ENCODE data around the gene NKX3-2. TPM values are rescaled to one million over a fixed set of nuclear protein-coding genes. Genes with fewer than 3 reads are reported as not detected.

Gene NKX3-2
- total and polyA plus RNA-seq, 8 donors, result 0.06 to 0.47 (median 0.12) TPM; not detected in 1

GRCh38 chr4:13546941-13547484 lies 2.7 kb upstream of the NKX3-2 start:
- no peak for DNase-seq
- peaks cover 0 to 16% (median 5%) of the 10 kb centered on the region in 3 donors for H3K4me1 ChIP-seq
- TF ChIP-seq, protein P1, sequence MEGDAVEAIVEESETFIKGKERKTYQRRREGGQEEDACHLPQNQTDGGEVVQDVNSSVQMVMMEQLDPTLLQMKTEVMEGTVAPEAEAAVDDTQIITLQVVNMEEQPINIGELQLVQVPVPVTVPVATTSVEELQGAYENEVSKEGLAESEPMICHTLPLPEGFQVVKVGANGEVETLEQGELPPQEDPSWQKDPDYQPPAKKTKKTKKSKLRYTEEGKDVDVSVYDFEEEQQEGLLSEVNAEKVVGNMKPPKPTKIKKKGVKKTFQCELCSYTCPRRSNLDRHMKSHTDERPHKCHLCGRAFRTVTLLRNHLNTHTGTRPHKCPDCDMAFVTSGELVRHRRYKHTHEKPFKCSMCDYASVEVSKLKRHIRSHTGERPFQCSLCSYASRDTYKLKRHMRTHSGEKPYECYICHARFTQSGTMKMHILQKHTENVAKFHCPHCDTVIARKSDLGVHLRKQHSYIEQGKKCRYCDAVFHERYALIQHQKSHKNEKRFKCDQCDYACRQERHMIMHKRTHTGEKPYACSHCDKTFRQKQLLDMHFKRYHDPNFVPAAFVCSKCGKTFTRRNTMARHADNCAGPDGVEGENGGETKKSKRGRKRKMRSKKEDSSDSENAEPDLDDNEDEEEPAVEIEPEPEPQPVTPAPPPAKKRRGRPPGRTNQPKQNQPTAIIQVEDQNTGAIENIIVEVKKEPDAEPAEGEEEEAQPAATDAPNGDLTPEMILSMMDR (IDR thresholded peaks at IDR 0.05), result no peak
- intact Hi-C loops (cut with DNase I), result no loop called here
- H3K27ac ChIP-seq, result no peak overlapping the region
- no peaks in the 10 kb centered on the region for H3K36me3 ChIP-seq
- H3K9me3 ChIP-seq, result no peaks in the 10 kb centered on the region
- peak overlapping the region in 3 of 4 donors; percentile 3 to 48 (median 31) for H3K4me3 ChIP-seq
- ATAC-seq, result peak in 3 of 4 donors; percentile 4 to 9 (median 8)
- no peak for FAIRE-seq
- H3K27me3 ChIP-seq, result peaks cover 12 to 53% (median 22%) of the 10 kb centered on the region in 4 donors
- WGBS, 2 donors, result 5 to 8% methylated on average over 51 to 54 of the region's 54 CpGs

- no peak for FAIRE-seq
- intact Hi-C loops (cut with DNase I), result no loop called here
These were observed 2.0 kb upstream of the NKX3-2 start for GRCh38 chr4:13546142-13546940.

DNA sequence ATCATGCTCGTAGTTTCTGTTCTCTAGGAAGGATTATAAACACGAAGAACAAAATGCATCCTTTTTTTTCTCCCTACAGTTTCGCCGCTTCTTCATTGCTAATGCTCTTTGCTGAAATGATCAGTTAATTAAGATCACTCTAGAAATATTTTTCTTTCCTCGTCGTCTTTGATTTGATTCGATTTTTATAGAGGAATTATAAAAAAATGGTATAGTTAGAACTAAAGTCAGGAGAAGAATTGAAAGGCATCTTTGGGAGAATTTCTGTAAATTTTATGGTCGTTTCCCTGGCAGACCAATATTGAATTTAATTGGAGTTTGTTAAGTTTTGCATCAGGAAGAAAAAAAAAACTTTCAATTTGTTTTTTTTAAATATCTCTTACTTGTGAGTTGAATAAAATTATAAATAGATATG lies 1.1 kb upstream of the NKX3-2 start:
- intact Hi-C loops (cut with DNase I), result no loop called here
- TF ChIP-seq, protein P1 (IDR thresholded peaks at IDR 0.05), result no peak
- 15 to 17% methylated on average over 8 of the region's 8 CpGs for WGBS, 2 donors
- H3K27ac ChIP-seq, result no peak overlapping the region
- peak overlapping the region in 1 of 4 donors; percentile 67 for H3K4me3 ChIP-seq
- peaks cover 0 to 16% (median 9%) of the 10 kb centered on the region in 3 donors for H3K4me1 ChIP-seq
- DNase-seq (no peak), ATAC-seq (no peak), FAIRE-seq (peak; percentile 39)
- H3K27me3 ChIP-seq, result peaks cover 12 to 64% (median 21%) of the 10 kb centered on the region in 4 donors
- H3K9me3 ChIP-seq, result no peaks in the 10 kb centered on the region
- no peaks in the 10 kb centered on the region for H3K36me3 ChIP-seq

More at GRCh38 chr4:13546142-13546940, 2.0 kb upstream of the NKX3-2 start:
- Histone ChIP-seq H3K9me3 (no peaks in the 10 kb centered on the region), H3K36me3 (no peaks in the 10 kb centered on the region), H3K27me3 (peaks cover 12 to 54% (median 22%) of the 10 kb centered on the region in 4 donors), H3K4me1 (peaks cover 0 to 16% (median 9%) of the 10 kb centered on the region in 3 donors), H3K27ac (no peak overlapping the region), H3K4me3 (no peak overlapping the region)
- TF ChIP-seq, protein P1 (IDR thresholded peaks at IDR 0.05), result no peak
- 14 to 17% methylated on average over 18 of the region's 18 CpGs for WGBS, 2 donors
- DNase-seq (no peak), ATAC-seq (no peak)

- peak overlapping the region in 1 of 4 donors; percentile 11 for H3K27ac ChIP-seq
- TF ChIP-seq, protein P1 (IDR thresholded peaks at IDR 0.05), result no peak
- no peaks in the 10 kb centered on the region for H3K9me3 ChIP-seq
- peak overlapping the region; percentile 12 to 67 (median 40) for H3K4me3 ChIP-seq
- intact Hi-C loops (cut with DNase I), result loop anchor here in 1 of 3 donors (5.0 kb wide), 2 partner anchors 692 to 817 kb away; no protein-coding TSS in a partner anchor
- peaks cover 0 to 16% (median 9%) of the 10 kb centered on the region in 3 donors for H3K4me1 ChIP-seq
- ATAC-seq, result peak; percentile 75 to 84 (median 80)
- no peaks in the 10 kb centered on the region for H3K36me3 ChIP-seq
- peak; percentile 49 to 82 (median 67) for DNase-seq
- 1 to 3% methylated on average over 38 to 54 of the region's 54 CpGs for WGBS, 2 donors
- peaks cover 12 to 69% (median 21%) of the 10 kb centered on the region in 4 donors for H3K27me3 ChIP-seq
- FAIRE-seq, result no peak
These were observed 492 bp upstream of the NKX3-2 start for GRCh38 chr4:13544606-13545393.

All from pancreas (tissue), 10 donors.